Measurements from ENCODE around the gene TMEM184C. TPM values are rescaled to one million over a fixed set of nuclear protein-coding genes. Genes with fewer than 3 reads are reported as not detected.

The TMEM184C gene
- total RNA-seq, 2 experiments from 2014 or later: 15.8 to 17.6 TPM

DNA sequence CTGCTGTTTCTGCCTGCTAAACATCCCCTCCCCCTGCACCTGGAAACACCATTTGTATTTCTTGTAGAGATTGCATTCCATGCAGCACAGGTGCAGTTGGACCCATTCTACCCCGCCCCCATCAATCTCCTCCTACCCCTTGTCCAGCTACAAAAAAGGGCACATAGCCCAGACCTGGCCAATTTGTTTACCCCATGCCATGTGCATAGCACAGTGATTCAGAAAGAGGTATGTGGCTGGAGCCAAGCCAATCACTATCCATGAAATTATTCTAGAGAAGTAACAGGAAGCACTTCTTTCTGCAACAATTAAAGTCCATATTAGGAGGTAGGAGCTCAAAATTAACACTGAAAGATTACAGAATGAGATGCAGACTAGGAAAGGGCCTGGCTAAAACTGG lies 20.2 kb upstream of the TMEM184C start:
- intact Hi-C loops (cut with micrococcal nuclease; ENCODE audit: unreplicated experiment): loop anchor here (10.0 kb wide), 1 partner anchor 572 kb away; no protein-coding TSS in a partner anchor
- no peak for DNase-seq (ENCODE audit: low spot score)

DNA sequence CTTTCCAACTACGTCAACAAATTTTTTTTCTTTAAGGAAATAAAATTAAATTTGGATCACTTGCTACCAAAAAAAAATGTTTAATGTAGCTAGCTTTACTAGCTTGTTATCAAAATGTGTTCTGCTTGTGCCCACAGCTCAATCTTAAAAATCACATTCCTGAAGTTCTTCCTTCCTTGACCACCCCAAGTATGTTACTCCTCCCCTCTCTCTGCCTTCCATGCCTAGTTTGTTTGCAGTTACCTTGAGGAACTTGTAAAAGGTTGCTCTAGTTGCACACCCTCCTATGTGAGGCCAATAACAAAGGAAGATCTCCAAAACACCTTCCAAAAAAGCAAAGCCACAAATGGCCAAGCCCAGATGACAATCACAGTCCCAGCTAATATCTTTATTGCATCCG lies 19.6 kb upstream of the TMEM184C start:
- Histone ChIP-seq H3K9me2 (ENCODE audit: insufficient read depth, low read length) (no peaks in the 10 kb centered on the region), H3K4me1 (ENCODE audit: insufficient read depth, low read length, poor library complexity, severe bottlenecking) (no peaks in the 10 kb centered on the region), H3K36me3 (ENCODE audit: insufficient read depth, low read length) (no peaks in the 10 kb centered on the region), H3K9me3 (ENCODE audit: low read length) (no peaks in the 10 kb centered on the region), H4K20me1 (ENCODE audit: insufficient read depth, low read length) (no peaks in the 10 kb centered on the region), H3K4me3 (ENCODE audit: low read depth, low read length, poor library complexity, severe bottlenecking) (no peak overlapping the region), H2AFZ (ENCODE audit: low read length) (no peak overlapping the region), H3K27ac (ENCODE audit: low read depth, low read length, poor library complexity, severe bottlenecking) (no peak overlapping the region), H3K79me2 (ENCODE audit: insufficient read depth, low read depth, low read length) (no peaks in the 10 kb centered on the region), H3K4me2 (ENCODE audit: low read length) (no peak overlapping the region)
- ChIA-PET POLR2A (no interaction called here), CTCF (ENCODE audit: unreplicated experiment) (interaction anchor here (1.2 kb wide), 1 partner anchor 20 kb away, joined by 4 read pairs; the partner anchor contains the start of gene TMEM184C)
- BruUV-seq (replicated peaks): no TSS peak
- no peak for DNase-seq (ENCODE audit: low spot score)
- intact Hi-C loops (cut with micrococcal nuclease; ENCODE audit: unreplicated experiment): loop anchor here (10.0 kb wide), 1 partner anchor 573 kb away; no protein-coding TSS in a partner anchor
- TF ChIP-seq EZH2phosphoT487 (IDR thresholded peaks at IDR 0.05; ENCODE audit: borderline replicate concordance, low read depth, low read length): no peak
- TF ChIP-seq, protein P1, sequence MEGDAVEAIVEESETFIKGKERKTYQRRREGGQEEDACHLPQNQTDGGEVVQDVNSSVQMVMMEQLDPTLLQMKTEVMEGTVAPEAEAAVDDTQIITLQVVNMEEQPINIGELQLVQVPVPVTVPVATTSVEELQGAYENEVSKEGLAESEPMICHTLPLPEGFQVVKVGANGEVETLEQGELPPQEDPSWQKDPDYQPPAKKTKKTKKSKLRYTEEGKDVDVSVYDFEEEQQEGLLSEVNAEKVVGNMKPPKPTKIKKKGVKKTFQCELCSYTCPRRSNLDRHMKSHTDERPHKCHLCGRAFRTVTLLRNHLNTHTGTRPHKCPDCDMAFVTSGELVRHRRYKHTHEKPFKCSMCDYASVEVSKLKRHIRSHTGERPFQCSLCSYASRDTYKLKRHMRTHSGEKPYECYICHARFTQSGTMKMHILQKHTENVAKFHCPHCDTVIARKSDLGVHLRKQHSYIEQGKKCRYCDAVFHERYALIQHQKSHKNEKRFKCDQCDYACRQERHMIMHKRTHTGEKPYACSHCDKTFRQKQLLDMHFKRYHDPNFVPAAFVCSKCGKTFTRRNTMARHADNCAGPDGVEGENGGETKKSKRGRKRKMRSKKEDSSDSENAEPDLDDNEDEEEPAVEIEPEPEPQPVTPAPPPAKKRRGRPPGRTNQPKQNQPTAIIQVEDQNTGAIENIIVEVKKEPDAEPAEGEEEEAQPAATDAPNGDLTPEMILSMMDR (conservative IDR thresholded peaks at IDR 0.05; ENCODE audit: low read length): no peak

More for the DNA sequence above, 20.2 kb upstream of the TMEM184C start:
- no peak overlapping the region for H3K4me3 ChIP-seq (ENCODE audit: low read depth, low read length, poor library complexity, severe bottlenecking)
- H4K20me1 ChIP-seq (ENCODE audit: insufficient read depth, low read length): no peaks in the 10 kb centered on the region
- no peaks in the 10 kb centered on the region for H3K79me2 ChIP-seq (ENCODE audit: insufficient read depth, low read depth, low read length)
- no peaks in the 10 kb centered on the region for H3K9me3 ChIP-seq (ENCODE audit: low read length)
- H3K9me2 ChIP-seq (ENCODE audit: insufficient read depth, low read length): no peaks in the 10 kb centered on the region
- H3K4me1 ChIP-seq (ENCODE audit: insufficient read depth, low read length, poor library complexity, severe bottlenecking): no peaks in the 10 kb centered on the region
- H2AFZ ChIP-seq (ENCODE audit: low read length): no peak overlapping the region
- BruUV-seq (replicated peaks): no TSS peak
- no peaks in the 10 kb centered on the region for H3K36me3 ChIP-seq (ENCODE audit: insufficient read depth, low read length)
- ChIA-PET POLR2A (no interaction called here), CTCF (ENCODE audit: unreplicated experiment) (interaction anchor here (1.2 kb wide), 1 partner anchor 20 kb away, joined by 4 read pairs; the partner anchor contains the start of gene TMEM184C)
- H3K27ac ChIP-seq (ENCODE audit: low read depth, low read length, poor library complexity, severe bottlenecking): no peak overlapping the region
- TF ChIP-seq EZH2phosphoT487 (IDR thresholded peaks at IDR 0.05; ENCODE audit: borderline replicate concordance, low read depth, low read length): no peak
- TF ChIP-seq, protein P1 (conservative IDR thresholded peaks at IDR 0.05; ENCODE audit: low read length): no peak
- H3K4me2 ChIP-seq (ENCODE audit: low read length): no peak overlapping the region

DNA sequence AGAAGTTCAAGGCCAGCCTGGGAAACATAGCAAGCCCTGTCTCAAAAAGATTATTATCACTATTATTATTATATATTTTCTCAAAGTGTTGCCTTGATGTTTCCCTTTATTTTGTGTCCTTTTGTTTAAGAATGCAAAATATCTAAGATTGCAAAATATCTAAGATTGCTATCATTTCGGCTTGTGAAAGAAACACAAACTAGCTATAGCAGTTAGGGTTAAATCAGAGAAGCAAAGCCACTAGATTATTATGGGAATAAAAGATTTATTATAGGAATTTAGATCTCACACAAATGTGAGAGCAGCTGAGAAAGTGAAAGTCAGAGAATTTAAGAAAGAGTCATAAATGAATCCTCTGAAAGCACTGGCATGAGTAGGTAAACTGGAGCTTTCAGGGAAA lies 18.0 kb upstream of the TMEM184C start:
- no TSS peak for BruUV-seq (replicated peaks)
- H3K9me2 ChIP-seq (ENCODE audit: insufficient read depth, low read length): no peaks in the 10 kb centered on the region
- POLR2A ChIA-PET: no interaction called here
- no peak overlapping the region for H3K4me3 ChIP-seq (ENCODE audit: low read depth, low read length, poor library complexity, severe bottlenecking)
- H3K27ac ChIP-seq (ENCODE audit: low read depth, low read length, poor library complexity, severe bottlenecking): no peak overlapping the region
- H3K4me1 ChIP-seq (ENCODE audit: insufficient read depth, low read length, poor library complexity, severe bottlenecking): no peaks in the 10 kb centered on the region
- DNase-seq (ENCODE audit: low spot score): no peak
- CTCF ChIA-PET (ENCODE audit: unreplicated experiment): no interaction called here
- intact Hi-C loops (cut with micrococcal nuclease; ENCODE audit: unreplicated experiment): loop anchor here (10.0 kb wide), 1 partner anchor 574 kb away; no protein-coding TSS in a partner anchor
- H3K79me2 ChIP-seq (ENCODE audit: insufficient read depth, low read depth, low read length): no peaks in the 10 kb centered on the region
- no peak overlapping the region for H2AFZ ChIP-seq (ENCODE audit: low read length)
- TF ChIP-seq EZH2phosphoT487 (IDR thresholded peaks at IDR 0.05; ENCODE audit: borderline replicate concordance, low read depth, low read length): no peak
- TF ChIP-seq, protein P1 (conservative IDR thresholded peaks at IDR 0.05; ENCODE audit: low read length): no peak
- no peak overlapping the region for H3K4me2 ChIP-seq (ENCODE audit: low read length)
- no peaks in the 10 kb centered on the region for H4K20me1 ChIP-seq (ENCODE audit: insufficient read depth, low read length)
- no peaks in the 10 kb centered on the region for H3K9me3 ChIP-seq (ENCODE audit: low read length)
- H3K36me3 ChIP-seq (ENCODE audit: insufficient read depth, low read length): no peaks in the 10 kb centered on the region

Measured in OCI-LY7 (cell line).